K562 (cell line): ENCODE measurements around the gene MYMX. TPM values are rescaled to one million over a fixed set of nuclear protein-coding genes. Genes with fewer than 3 reads are reported as not detected.

Experiments
- BCOR ChIP-seq: fragments of 450-650 bp; IDR thresholded peaks from 2 replicates; pipeline ENCODE4 v1.6.1; 2016
- CXXC5 ChIP-seq: fragments of 250-450 bp; sonication (Bioruptor Pico); IDR thresholded peaks from 2 replicates; pipeline ENCODE4 v1.8.0; 2022; ENCODE audit warnings: inconsistent platforms, mild to moderate bottlenecking, moderate library complexity
- DACH1 ChIP-seq: fragments of 450-650 bp; IDR thresholded peaks from 2 replicates; pipeline ENCODE4 v1.6.1; 2018; ENCODE audit not compliant: partially characterized antibody
- FOXO4 ChIP-seq: fragments of 450-650 bp; formaldehyde crosslinking; IDR thresholded peaks from 2 replicates; pipeline ENCODE4 v1.4.0; 2020; ENCODE audit warnings: mild to moderate bottlenecking, moderate library complexity
- HEY1 ChIP-seq: fragments of 250-450 bp; sonication (Bioruptor Pico); IDR thresholded peaks from 2 replicates; pipeline ENCODE4 v1.5.0; 2020; ENCODE audit warnings: mild to moderate bottlenecking, moderate library complexity, borderline replicate concordance
- KLF6 ChIP-seq: fragments of 250-450 bp; sonication (Bioruptor Pico); IDR thresholded peaks from 2 replicates; pipeline ENCODE4 v1.4.0; 2020; ENCODE audit warnings: mild to moderate bottlenecking, moderate library complexity, borderline replicate concordance
- LEF1 ChIP-seq: fragments of 450-650 bp; IDR thresholded peaks from 2 replicates; pipeline ENCODE4 v1.6.1; 2016; ENCODE audit warnings: mild to moderate bottlenecking
- MCM3 ChIP-seq: fragments of 450-650 bp; IDR thresholded peaks from 2 replicates; pipeline ENCODE4 v1.6.1; 2016
- POLR3A ChIP-seq: IDR thresholded peaks from 2 replicates; pipeline ENCODE4 v1.6.1; 2011; ENCODE audit warnings: borderline replicate concordance, mild to moderate bottlenecking, moderate library complexity; ENCODE audit not compliant: insufficient read length, insufficient read depth; ENCODE audit errors: extremely low read depth
- PTRF ChIP-seq: fragments of 450-650 bp; IDR thresholded peaks from 2 replicates; pipeline ENCODE4 v1.6.1; 2016; ENCODE audit warnings: mild to moderate bottlenecking, missing genetic modification characterization, missing compliant biosample characterization
- SMAD4 ChIP-seq: fragments of 250-450 bp; sonication (Bioruptor Pico); conservative IDR thresholded peaks from 2 replicates; pipeline ENCODE4 v1.8.0; 2021; ENCODE audit warnings: inconsistent platforms, mild to moderate bottlenecking, moderate library complexity
- TBP ChIP-seq: optimal IDR thresholded peaks from 2 replicates; pipeline ENCODE3; 2011; ENCODE audit warnings: low read depth, low read length, improper control_type of control experiment
- XRCC3 ChIP-seq: fragments of 450-650 bp; IDR thresholded peaks from 2 replicates; pipeline ENCODE4 v1.6.1; 2017; ENCODE audit warnings: mild to moderate bottlenecking, moderate library complexity
- XRCC5 ChIP-seq: fragments of 200-400 bp; formaldehyde crosslinking; IDR thresholded peaks from 2 replicates; pipeline ENCODE4 v1.6.1; 2017; ENCODE audit warnings: low read depth, mild to moderate bottlenecking, low read length
- ZMIZ1 ChIP-seq, 2 experiments: fragments of 150-350 bp in 1 of 2; IDR thresholded peaks; 2 replicates each; pipeline ENCODE4 v1.6.1; 2012 to 2016; ENCODE audit warnings: low read depth in 2 of 2, low read length in 2 of 2, mild to moderate bottlenecking in 1 of 2, moderate library complexity in 1 of 2
- ZNF197 ChIP-seq: fragments of 200-800 bp; sonication (Bioruptor generic); IDR thresholded peaks from 2 replicates; pipeline ENCODE4 v1.6.1; 2016; ENCODE audit warnings: low read depth, missing genetic modification characterization, missing compliant biosample characterization
- ZNF24 ChIP-seq: fragments of 450-650 bp; IDR thresholded peaks from 2 replicates; pipeline ENCODE4 v1.6.1; 2016
- ZNF354B ChIP-seq: fragments of 250-450 bp; sonication (Bioruptor Pico); IDR thresholded peaks from 2 replicates; pipeline ENCODE4 v1.4.0; 2020
- ZNF398 ChIP-seq: fragments of 250-450 bp; sonication (Bioruptor Pico); IDR thresholded peaks from 2 replicates; pipeline ENCODE4 v1.8.0; 2021; ENCODE audit warnings: moderate library complexity, mild to moderate bottlenecking, inconsistent platforms
- ZNF583 ChIP-seq: fragments of 250-450 bp; sonication (Bioruptor Pico); IDR thresholded peaks from 2 replicates; pipeline ENCODE4 v1.4.0; 2020
- ZNF586 ChIP-seq: fragments of 450-650 bp; formaldehyde crosslinking; conservative IDR thresholded peaks from 2 replicates; pipeline ENCODE4 v1.4.0; 2020; ENCODE audit warnings: mild to moderate bottlenecking, moderate library complexity
- polyA plus RNA-seq, 8 experiments: library from polyadenylated mRNA; depleted of rRNA in 4 of 8; stranded (reverse) in 5 of 8; unstranded in 3 of 8; fragments of >200 nt; fragmentation: Nextera tagmentation in 2 of 8; fragmentation: Illumina TruSeq in 1 of 8; extraction: Ambion mirVana in 2 of 8; extraction: Trizol in 1 of 8; gene quantifications; 2 replicates each; pipeline versions ENCODE4 v1.2.1 to v1.2.3, GENCODE V29; 2011 to 2014; ENCODE audit warnings: inconsistent platforms in 1 of 8, missing spikeins in 1 of 8
- total RNA-seq, 7 experiments: library from RNA; depleted of rRNA in 6 of 7; stranded (reverse); fragments of >200 nt in 6 of 7; fragmentation: Illumina TruSeq in 2 of 7; extraction: Trizol in 2 of 7; gene quantifications; 2 replicates each; pipeline versions ENCODE4 v1.2.1 to v1.2.3, GENCODE V29; 2011 to 2021; ENCODE audit warnings: low replicate concordance in 1 of 7

Gene MYMX
- total and polyA plus RNA-seq, 9 of the 15 experiments (the other 6 are each of a cell fraction or from before 2014, with no cell fraction given) = 0.12 TPM; not detected in 8

- TF ChIP-seq CXXC5 (CRISPR knock-in tag) = no peak
- no peak for TF ChIP-seq TBP
- TF ChIP-seq MCM3 = no peak
- no peak for TF ChIP-seq ZNF354B (CRISPR knock-in tag)
- TF ChIP-seq KLF6 (CRISPR knock-in tag) = no peak
- no peak for TF ChIP-seq ZNF586 (CRISPR knock-in tag)
- TF ChIP-seq FOXO4 = no peak
- no peak for TF ChIP-seq ZNF583 (CRISPR knock-in tag)
- TF ChIP-seq LEF1 = no peak
- TF ChIP-seq DACH1 = no peak
- TF ChIP-seq ZNF398 (CRISPR knock-in tag) = no peak
- no peak for TF ChIP-seq HEY1 (CRISPR knock-in tag)
- no peak for TF ChIP-seq XRCC5
- TF ChIP-seq POLR3A = no peak
- TF ChIP-seq SMAD4 (CRISPR knock-in tag) = no peak
- TF ChIP-seq BCOR = no peak
- no peak for TF ChIP-seq ZMIZ1 (IDR thresholded peaks at IDR 0.05; ENCODE audit: low read depth in 2 of 2, low read length in 2 of 2)
- TF ChIP-seq ZNF197 (CRISPR knock-in tag) = no peak
- no peak for TF ChIP-seq ZNF24
- no peak for TF ChIP-seq PTRF
- TF ChIP-seq XRCC3 = no peak
Measured at GRCh38 chr6:44226368-44227147, 9.8 kb downstream of the MYMX start (continued).
